Right lobe of liver (tissue), 6 donors: ENCODE data around the gene SERPINB5. TPM values are rescaled to one million over a fixed set of nuclear protein-coding genes. Genes with fewer than 3 reads are reported as not detected.

Source experiments
- ATAC-seq, 4 donors: fragments of 200-7000 bp; cut with Tn5 transposase; one replicate each; pipeline ENCODE4 v1.9.1; 2020; ENCODE audit warnings: mild to moderate bottlenecking in 4 of 4, moderate library complexity in 4 of 4
- DNase-seq, 3 donors: peaks; one replicate each; pipeline ENCODE4 v3.0.0-alpha.2; 2020
- H3K27ac ChIP-seq, 3 donors: fragments of 200-600 bp; one replicate each; pipeline ENCODE4 v1.8.0; 2022
- H3K27me3 ChIP-seq, 2 donors: fragments of 200-600 bp; one replicate each; pipeline ENCODE4 v1.8.0; 2022
- H3K36me3 ChIP-seq, 4 donors: fragments of 200-600 bp; sonication (generic) in 1 of 4; one replicate each; pipeline versions ENCODE4 v1.5.1 to v1.8.0; 2017 to 2022; ENCODE audit warnings: control low read depth in 1 of 4
- H3K4me1 ChIP-seq, 4 donors: fragments of 200-600 bp; sonication (generic) in 1 of 4; one replicate each; pipeline versions ENCODE4 v1.5.1 to v1.8.0; 2017 to 2022; ENCODE audit warnings: control low read depth in 1 of 4
- H3K4me3 ChIP-seq, 3 donors: fragments of 200-600 bp; one replicate each; pipeline ENCODE4 v1.8.0; 2022
- H3K9me3 ChIP-seq, 4 donors: fragments of 200-600 bp; sonication (generic) in 1 of 4; one replicate each; pipeline versions ENCODE4 v1.5.1 to v1.8.0; 2017 to 2022; ENCODE audit warnings: control low read depth in 1 of 4
- POLR2A ChIP-seq: fragments of 450-650 bp; IDR thresholded peaks from one replicate; pipeline ENCODE4 v1.6.1; 2017; ENCODE audit warnings: antibody characterized with exemption, mild to moderate bottlenecking
- WGBS: methylation state at CpG from one replicate; pipeline ENCODE4 v1.1.6; 2018; ENCODE audit warnings: low coverage, low lambda C conversion rate; ENCODE audit not compliant: insufficient coverage; ENCODE audit errors: missing lambda C conversion rate; 5-methylcytosine and 5-hydroxymethylcytosine counted together
- intact Hi-C, 2 donors: fragments of 100-400 bp; cut with DNase I; formaldehyde crosslinking; loops; one replicate each; pipeline versions ENCODE4 v1.11.2 to v1.14.1; 2022
- total RNA-seq, 6 experiments: library from RNA; depleted of rRNA in 2 of 6; stranded (reverse); fragments of >200 nt in 2 of 6; fragmentation: NEBNext Ultra II Directional in 3 of 6; extraction: Animal tissue kit (Norgen Biotek cat#: 25700) in 3 of 6; gene quantifications; one replicate each; pipeline versions ENCODE4 v1.1.0 to v1.2.4, GENCODE V29; 2016 to 2023
- TF ChIP-seq, protein P1 (sequence below), 4 donors: fragments of 200-600 bp in 3 of 4; fragments of 450-650 bp in 1 of 4; IDR thresholded peaks; one replicate each; pipeline versions ENCODE4 v1.5.1 to v1.8.0; 2016 to 2022; ENCODE audit warnings: antibody characterized with exemption in 4 of 4, mild to moderate bottlenecking in 2 of 4
- donor health status: DM: no; HTN: yes; CAD: no.
- donor health status: DM: no; HTN: no; CAD: no.
- donor health status: DM: no; HTN: no; CAD: no.
- donor health status: DM: no; HTN: yes; CAD: no.
- donor health status: DM: no; HTN: yes; CAD: no.

The SERPINB5 gene
- total RNA-seq, 6 experiments from 2014 or later: not detected

DNA sequence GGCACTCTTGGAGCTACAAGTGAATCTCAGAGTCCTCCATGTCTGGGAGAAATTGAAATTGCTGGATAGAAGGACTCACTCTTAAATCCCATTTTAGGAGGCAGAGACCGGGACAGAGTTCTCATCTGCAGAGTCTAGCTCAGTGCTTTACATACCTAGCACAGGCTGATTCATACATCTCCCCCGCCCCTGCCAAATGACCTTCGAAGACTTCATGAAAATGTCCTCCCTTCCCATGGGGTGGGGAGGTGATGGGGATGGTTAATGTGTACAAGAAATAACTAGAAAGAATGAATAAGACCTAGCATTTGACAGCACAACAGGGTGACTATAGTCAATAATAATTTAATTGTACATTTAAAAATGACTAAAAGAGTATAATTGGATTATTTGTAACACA lies 8.2 kb upstream of the SERPINB5 start:
- no peaks in the 10 kb centered on the region for H3K27me3 ChIP-seq
- H3K4me1 ChIP-seq: no peaks in the 10 kb centered on the region
- intact Hi-C loops: no loop called here
- no peak for DNase-seq
- no peaks in the 10 kb centered on the region for H3K36me3 ChIP-seq
- no peaks in the 10 kb centered on the region for H3K9me3 ChIP-seq
- no peak for ATAC-seq
- H3K27ac ChIP-seq: no peak overlapping the region
- no peak overlapping the region for H3K4me3 ChIP-seq
- 82% methylated on average over 3 of the region's 3 CpGs for WGBS
- TF ChIP-seq, protein P1, sequence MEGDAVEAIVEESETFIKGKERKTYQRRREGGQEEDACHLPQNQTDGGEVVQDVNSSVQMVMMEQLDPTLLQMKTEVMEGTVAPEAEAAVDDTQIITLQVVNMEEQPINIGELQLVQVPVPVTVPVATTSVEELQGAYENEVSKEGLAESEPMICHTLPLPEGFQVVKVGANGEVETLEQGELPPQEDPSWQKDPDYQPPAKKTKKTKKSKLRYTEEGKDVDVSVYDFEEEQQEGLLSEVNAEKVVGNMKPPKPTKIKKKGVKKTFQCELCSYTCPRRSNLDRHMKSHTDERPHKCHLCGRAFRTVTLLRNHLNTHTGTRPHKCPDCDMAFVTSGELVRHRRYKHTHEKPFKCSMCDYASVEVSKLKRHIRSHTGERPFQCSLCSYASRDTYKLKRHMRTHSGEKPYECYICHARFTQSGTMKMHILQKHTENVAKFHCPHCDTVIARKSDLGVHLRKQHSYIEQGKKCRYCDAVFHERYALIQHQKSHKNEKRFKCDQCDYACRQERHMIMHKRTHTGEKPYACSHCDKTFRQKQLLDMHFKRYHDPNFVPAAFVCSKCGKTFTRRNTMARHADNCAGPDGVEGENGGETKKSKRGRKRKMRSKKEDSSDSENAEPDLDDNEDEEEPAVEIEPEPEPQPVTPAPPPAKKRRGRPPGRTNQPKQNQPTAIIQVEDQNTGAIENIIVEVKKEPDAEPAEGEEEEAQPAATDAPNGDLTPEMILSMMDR (IDR thresholded peaks at IDR 0.05): no peak
- TF ChIP-seq POLR2A: no peak

DNA sequence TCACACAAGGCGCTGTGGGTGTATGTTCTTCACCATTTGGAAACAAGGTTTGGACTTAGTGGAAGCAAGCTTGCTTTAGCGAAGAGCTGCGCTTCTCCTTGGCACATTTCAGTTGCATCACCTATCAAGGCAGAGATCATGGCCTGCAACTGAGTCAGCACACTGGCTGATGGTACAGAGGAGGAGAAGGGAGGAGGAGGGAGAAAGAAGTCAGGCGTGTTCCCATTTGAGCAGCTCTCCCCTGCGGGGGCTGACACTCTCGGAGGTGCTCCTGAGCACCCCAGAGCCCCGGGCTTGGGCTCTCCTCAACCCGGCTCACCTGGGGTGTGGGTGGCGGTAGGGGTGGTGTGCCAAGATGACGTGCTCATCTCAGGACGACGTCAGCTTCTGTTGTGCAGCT lies 6.0 kb upstream of the SERPINB5 start:
- Histone ChIP-seq H3K4me3 (no peak overlapping the region), H3K4me1 (no peaks in the 10 kb centered on the region), H3K36me3 (no peaks in the 10 kb centered on the region), H3K9me3 (no peaks in the 10 kb centered on the region), H3K27me3 (no peaks in the 10 kb centered on the region), H3K27ac (no peak overlapping the region)
- TF ChIP-seq, protein P1 (IDR thresholded peaks at IDR 0.05): no peak
- DNase-seq (no peak), ATAC-seq (no peak)
- WGBS: 87% methylated on average over 7 of the region's 12 CpGs
- intact Hi-C loops: no loop called here

DNA sequence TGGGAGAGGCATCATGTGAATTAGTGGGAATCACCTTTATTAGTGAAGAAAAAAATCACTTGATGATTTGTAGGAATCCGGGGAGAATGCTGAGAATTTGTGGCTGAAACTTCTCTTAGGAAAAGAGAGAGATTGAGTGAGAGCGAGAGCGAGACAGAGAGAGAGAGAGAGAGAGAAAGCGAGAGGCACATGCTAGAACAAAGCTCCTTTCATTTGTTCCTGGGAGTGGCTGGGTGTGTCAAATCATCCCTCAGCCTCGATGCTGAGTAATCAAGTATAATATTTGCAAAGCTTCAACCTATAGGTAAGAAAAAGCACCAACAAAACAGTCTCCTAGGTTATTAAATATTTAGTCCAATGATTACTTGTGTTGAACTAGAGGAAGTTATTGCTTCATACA lies 4.4 kb upstream of the SERPINB5 start:
- no peak for DNase-seq
- WGBS: 66% methylated on average over 5 of the region's 5 CpGs
- no peak overlapping the region for H3K27ac ChIP-seq

DNA sequence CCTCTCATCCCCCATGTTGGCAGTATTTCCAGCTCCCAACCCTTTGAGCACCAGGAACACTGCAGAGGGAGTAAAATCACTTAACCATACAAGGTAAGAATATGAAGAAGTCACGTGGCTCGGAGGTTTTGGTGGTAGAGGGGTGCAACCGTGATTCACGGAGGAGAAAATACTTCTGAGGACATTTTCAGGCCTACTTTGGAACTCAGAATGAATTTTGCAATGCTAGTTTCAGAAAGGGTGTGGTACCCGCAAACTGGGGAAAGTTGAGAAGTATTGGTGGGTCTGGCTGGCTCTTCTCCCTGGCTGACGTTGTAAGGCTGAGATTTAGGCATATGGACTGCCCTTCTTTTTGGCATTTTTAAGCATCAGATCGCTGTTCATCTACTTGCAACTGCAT lies 442 bp downstream of the SERPINB5 start:
- Histone ChIP-seq H3K4me1 (peaks cover 0 to 14% (median 5%) of the 10 kb centered on the region in 4 donors), H3K4me3 (no peak overlapping the region), H3K27me3 (no peaks in the 10 kb centered on the region), H3K27ac (no peak overlapping the region), H3K9me3 (no peaks in the 10 kb centered on the region), H3K36me3 (no peaks in the 10 kb centered on the region)
- ATAC-seq: no peak
- no peak for DNase-seq
- TF ChIP-seq POLR2A: no peak
- TF ChIP-seq, protein P1 (IDR thresholded peaks at IDR 0.05): no peak
- intact Hi-C loops: no loop called here
- 83% methylated on average over 7 of the region's 7 CpGs for WGBS

More for the DNA sequence above, 4.4 kb upstream of the SERPINB5 start:
- TF ChIP-seq, protein P1 (IDR thresholded peaks at IDR 0.05): no peak
- no peak for TF ChIP-seq POLR2A
- no peaks in the 10 kb centered on the region for H3K36me3 ChIP-seq
- H3K4me3 ChIP-seq: no peak overlapping the region
- no peaks in the 10 kb centered on the region for H3K4me1 ChIP-seq
- no peaks in the 10 kb centered on the region for H3K9me3 ChIP-seq
- no peaks in the 10 kb centered on the region for H3K27me3 ChIP-seq
- intact Hi-C loops: no loop called here
- ATAC-seq: no peak

DNA sequence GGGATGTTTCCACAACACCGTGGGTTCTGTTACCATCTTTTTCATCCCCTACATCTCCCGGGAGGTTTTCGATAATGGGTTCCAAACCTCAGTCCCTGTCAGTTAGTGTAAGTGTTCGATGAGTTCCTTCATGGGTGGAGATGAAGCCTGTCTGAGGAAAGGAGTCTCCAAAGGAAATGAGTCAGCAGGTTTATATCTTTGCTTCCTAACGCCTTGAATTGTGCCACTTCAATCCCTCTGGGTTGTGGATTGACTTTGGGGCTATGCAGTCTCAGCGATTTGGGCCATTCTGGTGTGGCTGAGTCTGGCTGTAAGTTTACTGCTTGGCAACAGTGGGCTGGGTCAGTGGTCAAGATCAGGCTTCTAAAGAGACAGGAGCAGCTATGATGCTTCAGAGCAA lies 1.2 kb downstream of the SERPINB5 start:
- Histone ChIP-seq H3K27me3 (no peaks in the 10 kb centered on the region), H3K9me3 (no peaks in the 10 kb centered on the region), H3K36me3 (no peaks in the 10 kb centered on the region), H3K4me3 (no peak overlapping the region), H3K27ac (no peak overlapping the region), H3K4me1 (peaks cover 0 to 14% (median 5%) of the 10 kb centered on the region in 4 donors)
- ATAC-seq (no peak), DNase-seq (no peak)
- WGBS: 76% methylated on average over 5 of the region's 6 CpGs
- intact Hi-C loops: no loop called here
- no peak for TF ChIP-seq POLR2A
- TF ChIP-seq, protein P1 (IDR thresholded peaks at IDR 0.05): no peak
